SIG-M5 (cell line): ENCODE measurements around the gene GID4.

Source experiments
- DNase-seq: peaks from one replicate; lab custom pipeline; 2025; lab: John Stamatoyannopoulos, UW

Gene GID4

GRCh38 chr17:18044609-18045008 lies 5.4 kb downstream of the GID4 start:
- no peak for DNase-seq

- no peak for DNase-seq
Observed at GRCh38 chr17:18045691-18046350, 6.6 kb downstream of the GID4 start.

GRCh38 chr17:18055597-18055996 lies 16.4 kb downstream of the GID4 start:
- DNase-seq = no peak

- no peak for DNase-seq
Observed at GRCh38 chr17:18056214-18056613, 17.0 kb downstream of the GID4 start.

GRCh38 chr17:18059283-18059682 lies 20.1 kb downstream of the GID4 start:
- no peak for DNase-seq

- no peak for DNase-seq
Observed at GRCh38 chr17:18064053-18064452, 24.8 kb downstream of the GID4 start.

- DNase-seq = no peak
Observed at GRCh38 chr17:18065546-18065945, 26.3 kb downstream of the GID4 start.

- DNase-seq = no peak
Observed at GRCh38 chr17:18066866-18067265, 27.7 kb downstream of the GID4 start.

- no peak for DNase-seq
Observed at GRCh38 chr17:18069101-18069500, 29.9 kb downstream of the GID4 start.

GRCh38 chr17:18070861-18071340 lies 31.7 kb downstream of the GID4 start:
- DNase-seq = no peak

- DNase-seq = no peak
Observed at GRCh38 chr17:18071751-18072150, 32.5 kb downstream of the GID4 start.

GRCh38 chr17:18074566-18075272 lies 35.5 kb downstream of the GID4 start:
- no peak for DNase-seq

- no peak for DNase-seq
Observed at GRCh38 chr17:18076936-18077335, 37.7 kb downstream of the GID4 start.

- no peak for DNase-seq
Observed at GRCh38 chr17:18079543-18079942, 40.3 kb downstream of the GID4 start.

- DNase-seq = no peak
Observed at GRCh38 chr17:18084256-18084655, 45.0 kb downstream of the GID4 start.

- DNase-seq = peak; percentile 45
Observed at GRCh38 chr17:18087610-18088491, 48.6 kb downstream of the GID4 start, which contains the start of gene DRG2. DRG2 (plus strand) TSS chr17:18087948; CDS start chr17:18088024, 76 bp downstream.

GRCh38 chr17:18089613-18090012 lies 50.4 kb downstream of the GID4 start:
- DNase-seq = no peak

- DNase-seq = no peak
Observed at GRCh38 chr17:18093616-18094408, 54.6 kb downstream of the GID4 start.

GRCh38 chr17:18094409-18094807 lies 55.2 kb downstream of the GID4 start:
- DNase-seq = no peak

GRCh38 chr17:18099516-18099915 lies 60.3 kb downstream of the GID4 start:
- no peak for DNase-seq

- no peak for DNase-seq
Observed at GRCh38 chr17:18100616-18101015, 61.4 kb downstream of the GID4 start.

GRCh38 chr17:18101828-18102227 lies 62.6 kb downstream of the GID4 start:
- no peak for DNase-seq
